Upper lobe of left lung (tissue), 4 donors: ENCODE measurements around the gene RGS17.

Experiments
- EP300 ChIP-seq, 4 donors: sonication (generic); formaldehyde crosslinking; IDR thresholded peaks; one replicate each; pipeline ENCODE4 v1.5.1; 2017; ENCODE audit warnings: antibody characterized with exemption in 4 of 4, control low read depth in 2 of 4
- POLR2A ChIP-seq, 4 donors: fragments of 450-650 bp; IDR thresholded peaks; one replicate each; pipeline ENCODE4 v1.5.1; 2016 to 2017; ENCODE audit warnings: antibody characterized with exemption in 4 of 4, mild to moderate bottlenecking in 2 of 4
- POLR2AphosphoS5 ChIP-seq, 2 donors: sonication (generic); formaldehyde crosslinking; IDR thresholded peaks; one replicate each; pipeline ENCODE4 v1.5.1; 2017; ENCODE audit warnings: antibody characterized with exemption in 2 of 2
- TF ChIP-seq, protein P1 (sequence below), 6 experiments: fragments of 450-650 bp in 4 of 6; fragments of 200-600 bp in 2 of 6; sonication (generic) in 2 of 6; IDR thresholded peaks; one replicate each; pipeline ENCODE4 v1.5.1; 2016 to 2019; ENCODE audit warnings: antibody characterized with exemption in 6 of 6

- TF ChIP-seq, protein P1, sequence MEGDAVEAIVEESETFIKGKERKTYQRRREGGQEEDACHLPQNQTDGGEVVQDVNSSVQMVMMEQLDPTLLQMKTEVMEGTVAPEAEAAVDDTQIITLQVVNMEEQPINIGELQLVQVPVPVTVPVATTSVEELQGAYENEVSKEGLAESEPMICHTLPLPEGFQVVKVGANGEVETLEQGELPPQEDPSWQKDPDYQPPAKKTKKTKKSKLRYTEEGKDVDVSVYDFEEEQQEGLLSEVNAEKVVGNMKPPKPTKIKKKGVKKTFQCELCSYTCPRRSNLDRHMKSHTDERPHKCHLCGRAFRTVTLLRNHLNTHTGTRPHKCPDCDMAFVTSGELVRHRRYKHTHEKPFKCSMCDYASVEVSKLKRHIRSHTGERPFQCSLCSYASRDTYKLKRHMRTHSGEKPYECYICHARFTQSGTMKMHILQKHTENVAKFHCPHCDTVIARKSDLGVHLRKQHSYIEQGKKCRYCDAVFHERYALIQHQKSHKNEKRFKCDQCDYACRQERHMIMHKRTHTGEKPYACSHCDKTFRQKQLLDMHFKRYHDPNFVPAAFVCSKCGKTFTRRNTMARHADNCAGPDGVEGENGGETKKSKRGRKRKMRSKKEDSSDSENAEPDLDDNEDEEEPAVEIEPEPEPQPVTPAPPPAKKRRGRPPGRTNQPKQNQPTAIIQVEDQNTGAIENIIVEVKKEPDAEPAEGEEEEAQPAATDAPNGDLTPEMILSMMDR (IDR thresholded peaks at IDR 0.05) = no peak
- TF ChIP-seq EP300 (IDR thresholded peaks at IDR 0.05) (no peak), POLR2AphosphoS5 (IDR thresholded peaks at IDR 0.05) (no peak), POLR2A (IDR thresholded peaks at IDR 0.05) (no peak)
Observed at GRCh38 chr6:152981219-152981618, 149.9 kb downstream of the RGS17 start.
